ENCODE measurements around the gene HOXB6.

HOXB6 gene

DNA sequence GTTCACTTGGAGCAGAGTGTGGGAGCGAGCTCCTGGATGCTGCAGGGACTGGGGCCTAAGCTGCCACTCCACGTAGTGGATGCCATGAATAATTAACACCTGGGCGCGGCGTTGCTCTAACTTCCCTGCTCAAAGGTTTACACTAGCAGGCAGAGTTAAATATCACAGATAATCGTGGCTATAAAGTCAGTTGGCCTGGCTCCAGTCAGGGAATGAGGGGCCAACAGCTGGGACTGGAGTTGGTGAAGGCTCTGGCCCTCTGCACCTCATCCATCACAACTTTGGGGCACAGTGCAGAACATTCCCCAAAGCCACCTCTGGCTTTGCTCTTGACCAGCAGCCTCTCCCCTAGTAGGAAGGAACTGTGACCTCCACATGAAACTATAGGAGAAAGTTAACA is 37.6 kb downstream of the HOXB6 start:
- no peak overlapping the region for H3K4me3 ChIP-seq (ENCODE audit: control insufficient read depth, low read depth, low read length)
- TF ChIP-seq CTCF (conservative IDR thresholded peaks at IDR 0.05; ENCODE audit: control insufficient read depth, insufficient read depth, low read depth, low read length) = no peak
- no peak for DNase-seq (ENCODE audit: low read depth)

- TF ChIP-seq CTCF (conservative IDR thresholded peaks at IDR 0.05; ENCODE audit: control insufficient read depth, insufficient read depth, low read depth, low read length) = no peak
- DNase-seq (ENCODE audit: low read depth) = no peak
- no peak overlapping the region for H3K4me3 ChIP-seq (ENCODE audit: control insufficient read depth, low read depth, low read length)
Measured at GRCh38 chr17:48566717-48567116, 38.1 kb downstream of the HOXB6 start.

DNA sequence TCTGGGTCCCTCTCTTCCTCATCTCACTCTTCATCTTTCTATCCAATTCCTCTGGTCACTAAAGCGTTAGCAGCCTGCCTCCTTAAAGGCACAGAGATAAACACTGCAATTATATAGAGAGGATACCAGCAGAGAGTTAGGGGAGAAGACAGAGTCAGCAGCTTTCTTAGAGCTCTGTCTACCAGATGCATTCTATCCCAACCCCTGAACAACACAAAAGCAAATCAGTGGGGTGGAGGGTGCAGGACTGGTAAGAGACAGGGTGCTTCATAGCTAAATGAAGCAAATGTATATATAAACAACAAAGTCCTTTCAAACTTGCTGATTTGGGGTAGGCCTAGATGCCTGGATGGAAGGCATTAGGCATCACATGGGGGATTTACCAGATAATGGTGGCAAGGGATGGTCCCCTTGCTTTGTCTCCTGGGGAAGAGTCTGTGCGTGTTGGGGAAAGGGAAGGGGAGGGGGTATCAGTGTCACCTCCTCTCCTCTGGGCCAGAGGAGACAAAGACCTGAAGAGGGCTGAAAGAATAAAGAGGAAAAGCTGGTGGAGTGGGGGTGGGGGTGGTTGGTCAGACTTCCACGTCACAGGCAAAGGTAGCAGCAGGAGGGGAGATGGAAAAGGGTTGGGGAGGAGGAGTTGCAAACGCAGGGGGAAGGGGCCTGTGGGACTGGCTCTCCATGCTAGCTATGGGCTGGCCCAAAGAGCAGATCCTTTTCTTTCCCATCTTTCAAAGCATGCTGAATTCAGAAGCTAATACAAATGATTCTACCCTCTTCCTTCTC is 38.7 kb downstream of the HOXB6 start:
- no peak for TF ChIP-seq CTCF (conservative IDR thresholded peaks at IDR 0.05; ENCODE audit: control insufficient read depth, insufficient read depth, low read depth, low read length)
- DNase-seq (ENCODE audit: low read depth) = no peak
- H3K4me3 ChIP-seq (ENCODE audit: control insufficient read depth, low read depth, low read length) = no peak overlapping the region

DNA sequence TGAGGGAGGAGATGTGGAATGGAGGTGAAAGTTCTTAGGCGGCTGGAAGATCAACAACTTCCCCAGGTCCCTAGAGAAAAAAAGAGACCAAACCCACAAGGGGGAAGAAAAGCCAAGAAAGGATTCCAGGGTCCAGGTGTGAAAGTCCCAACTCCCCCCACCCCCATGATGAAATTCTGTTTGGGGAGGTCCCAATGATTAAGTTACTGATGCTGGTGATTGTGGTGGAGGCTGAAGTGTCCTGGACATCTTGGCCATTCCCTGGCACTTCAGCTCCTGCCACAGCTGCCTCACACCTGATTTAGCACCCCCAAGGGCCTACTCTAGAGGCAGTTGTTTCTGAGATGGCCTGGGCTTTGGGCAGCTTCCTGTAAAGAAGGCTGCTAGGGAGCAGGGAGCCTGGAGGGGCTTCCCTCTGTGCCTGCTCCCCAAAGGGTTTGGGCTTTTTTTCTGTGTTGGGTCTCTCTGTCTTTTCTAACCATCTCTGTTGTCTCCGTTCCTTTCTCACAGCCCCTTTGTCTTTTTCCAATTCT is 39.7 kb downstream of the HOXB6 start:
- DNase-seq (ENCODE audit: low read depth) = no peak
- peak overlapping the region; percentile 55 for H3K4me3 ChIP-seq (ENCODE audit: control insufficient read depth, low read depth, low read length)

DNA sequence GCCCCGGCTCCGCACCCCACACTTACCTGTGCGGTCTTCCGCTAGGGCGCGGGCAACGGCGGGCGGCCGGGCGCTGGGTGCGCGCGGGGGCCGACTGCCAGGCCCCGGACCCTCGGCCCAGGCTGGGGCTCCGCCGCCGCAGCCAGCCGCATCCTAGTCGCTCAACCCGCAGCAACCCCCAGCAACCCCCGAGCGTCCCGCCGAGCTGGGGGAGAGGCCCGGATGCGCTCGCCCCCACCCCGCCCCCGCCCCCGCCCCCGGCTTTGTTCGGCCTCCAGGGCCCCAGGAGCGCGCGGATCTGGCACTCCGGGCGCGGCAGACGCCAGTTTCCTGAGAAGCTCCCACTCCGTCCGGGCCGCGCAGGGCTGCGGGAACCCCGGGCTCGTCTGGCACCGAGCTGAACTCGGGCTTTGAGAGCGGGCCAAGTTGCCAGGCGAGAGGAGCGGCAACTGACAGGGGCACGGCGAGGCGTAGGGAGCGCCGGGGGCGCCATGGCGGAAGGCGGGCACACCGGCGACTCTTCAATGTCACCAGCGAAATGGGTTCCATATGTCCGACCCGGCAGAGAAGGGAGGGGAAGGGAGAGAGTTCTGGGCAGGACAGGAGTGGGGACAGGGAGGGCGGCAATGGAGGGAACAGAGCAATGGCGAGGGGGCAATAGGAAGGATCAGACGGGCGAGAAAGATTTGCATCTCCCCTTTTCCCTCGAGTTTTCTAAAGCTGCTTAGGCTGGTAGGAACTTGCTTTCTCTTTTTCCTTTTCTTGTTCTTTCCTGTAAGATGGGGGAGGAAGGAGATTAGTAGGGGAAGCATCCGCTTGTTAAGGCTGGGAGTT is 40.4 kb downstream of the HOXB6 start:
- no peak for DNase-seq (ENCODE audit: low read depth)
- H3K4me3 ChIP-seq (ENCODE audit: control insufficient read depth, low read depth, low read length) = peak overlapping the region; percentile 55
- TF ChIP-seq CTCF (conservative IDR thresholded peaks at IDR 0.05; ENCODE audit: control insufficient read depth, insufficient read depth, low read depth, low read length) = no peak

More for the DNA sequence above, 39.7 kb downstream of the HOXB6 start:
- no peak for TF ChIP-seq CTCF (conservative IDR thresholded peaks at IDR 0.05; ENCODE audit: control insufficient read depth, insufficient read depth, low read depth, low read length)

DNA sequence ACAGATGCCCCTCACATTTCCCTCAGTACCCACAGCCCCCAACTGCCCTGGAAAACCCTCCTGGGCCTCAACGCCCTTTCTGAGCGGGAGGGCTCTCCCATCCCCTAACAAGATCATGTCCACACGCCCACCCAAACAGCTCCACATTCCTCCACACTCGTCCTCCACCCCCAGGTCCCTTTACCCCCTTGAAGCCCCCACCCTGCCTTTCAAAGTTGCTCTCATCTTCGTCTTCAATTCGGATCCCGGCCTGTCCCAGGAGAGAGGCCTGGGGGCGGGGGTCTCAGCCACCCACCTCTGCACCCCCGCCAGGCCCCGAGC is 41.0 kb downstream of the HOXB6 start:
- DNase-seq (ENCODE audit: low read depth) = no peak
- peak overlapping the region; percentile 35 for H3K4me3 ChIP-seq (ENCODE audit: control insufficient read depth, low read depth, low read length)
- TF ChIP-seq CTCF (conservative IDR thresholded peaks at IDR 0.05; ENCODE audit: control insufficient read depth, insufficient read depth, low read depth, low read length) = no peak
